Esophagus muscularis mucosa (tissue), 4 donors: ENCODE results near the gene BCR. TPM values are rescaled to one million over a fixed set of nuclear protein-coding genes. Genes with fewer than 3 reads are reported as not detected.
A peak's percentile ranks its signal among the peaks of the same experiment; 100 is the strongest.

Experiments
- DNase-seq: peaks from one replicate; pipeline ENCODE4 v3.0.0-alpha.2; 2017; ENCODE audit errors: extremely low spot score
- H3K27ac ChIP-seq, 4 donors: fragments of 200-600 bp; sonication (generic); replicated peaks in 1 of 4; 1 replicate in 3 of 4; 2 replicates in 1 of 4; pipeline ENCODE4 v1.5.1; 2016 to 2019; ENCODE audit warnings: mild to moderate bottlenecking in 1 of 4
- H3K27me3 ChIP-seq, 4 donors: fragments of 200-600 bp; sonication (generic); one replicate each; pipeline versions ENCODE4 v1.5.1 to v1.6.0; 2016 to 2019
- H3K36me3 ChIP-seq, 4 donors: fragments of 200-600 bp; sonication (generic); one replicate each; pipeline ENCODE4 v1.5.1; 2016 to 2019
- H3K4me1 ChIP-seq, 4 donors: fragments of 200-600 bp; sonication (generic); one replicate each; pipeline ENCODE4 v1.5.1; 2016 to 2019
- H3K4me3 ChIP-seq, 4 donors: fragments of 200-600 bp; sonication (generic); 1 replicate in 2 of 4; 2 replicates in 2 of 4; pipeline ENCODE4 v1.5.1; 2016 to 2019; ENCODE audit warnings: mild to moderate bottlenecking in 4 of 4, moderate library complexity in 1 of 4
- H3K9me3 ChIP-seq, 4 donors: fragments of 200-600 bp; sonication (generic); 1 replicate in 3 of 4; 2 replicates in 1 of 4; pipeline ENCODE4 v1.5.1; 2016 to 2019
- EP300 ChIP-seq: sonication (generic); formaldehyde crosslinking; IDR thresholded peaks from one replicate; pipeline ENCODE4 v1.6.1; 2017; ENCODE audit warnings: antibody characterized with exemption
- POLR2A ChIP-seq: fragments of 450-650 bp; IDR thresholded peaks from one replicate; pipeline ENCODE4 v1.6.1; 2017; ENCODE audit warnings: antibody characterized with exemption, moderate library complexity, mild to moderate bottlenecking, low read depth
- POLR2AphosphoS5 ChIP-seq, 2 donors: sonication (generic); formaldehyde crosslinking; IDR thresholded peaks; one replicate each; pipeline ENCODE4 v1.6.1; 2017; ENCODE audit warnings: antibody characterized with exemption in 2 of 2
- WGBS: methylation state at CpG from one replicate; pipeline ENCODE4 v1.1.5; 2018; 5-methylcytosine and 5-hydroxymethylcytosine counted together
- intact Hi-C: fragments of 100-400 bp; cut with DNase I; formaldehyde crosslinking; loops from one replicate; pipeline ENCODE4 v1.15.1; 2023
- total RNA-seq, 4 donors: library from RNA; depleted of rRNA; stranded (reverse); fragments of >200 nt; gene quantifications; one replicate each; pipeline versions ENCODE4 v1.1.0 to v1.2.1, GENCODE V29; 2016
- TF ChIP-seq, protein P1 (sequence below), 3 experiments: fragments of 200-600 bp in 2 of 3; fragments of 450-650 bp in 1 of 3; sonication (generic) in 2 of 3; IDR thresholded peaks; one replicate each; pipeline ENCODE4 v1.5.1; 2017 to 2019; ENCODE audit warnings: antibody characterized with exemption in 3 of 3, mild to moderate bottlenecking in 2 of 3, moderate library complexity in 1 of 3

BCR gene
- total RNA-seq, 4 donors from 2014 or later = 35.7 to 58.5 (median 48.0) TPM

DNA sequence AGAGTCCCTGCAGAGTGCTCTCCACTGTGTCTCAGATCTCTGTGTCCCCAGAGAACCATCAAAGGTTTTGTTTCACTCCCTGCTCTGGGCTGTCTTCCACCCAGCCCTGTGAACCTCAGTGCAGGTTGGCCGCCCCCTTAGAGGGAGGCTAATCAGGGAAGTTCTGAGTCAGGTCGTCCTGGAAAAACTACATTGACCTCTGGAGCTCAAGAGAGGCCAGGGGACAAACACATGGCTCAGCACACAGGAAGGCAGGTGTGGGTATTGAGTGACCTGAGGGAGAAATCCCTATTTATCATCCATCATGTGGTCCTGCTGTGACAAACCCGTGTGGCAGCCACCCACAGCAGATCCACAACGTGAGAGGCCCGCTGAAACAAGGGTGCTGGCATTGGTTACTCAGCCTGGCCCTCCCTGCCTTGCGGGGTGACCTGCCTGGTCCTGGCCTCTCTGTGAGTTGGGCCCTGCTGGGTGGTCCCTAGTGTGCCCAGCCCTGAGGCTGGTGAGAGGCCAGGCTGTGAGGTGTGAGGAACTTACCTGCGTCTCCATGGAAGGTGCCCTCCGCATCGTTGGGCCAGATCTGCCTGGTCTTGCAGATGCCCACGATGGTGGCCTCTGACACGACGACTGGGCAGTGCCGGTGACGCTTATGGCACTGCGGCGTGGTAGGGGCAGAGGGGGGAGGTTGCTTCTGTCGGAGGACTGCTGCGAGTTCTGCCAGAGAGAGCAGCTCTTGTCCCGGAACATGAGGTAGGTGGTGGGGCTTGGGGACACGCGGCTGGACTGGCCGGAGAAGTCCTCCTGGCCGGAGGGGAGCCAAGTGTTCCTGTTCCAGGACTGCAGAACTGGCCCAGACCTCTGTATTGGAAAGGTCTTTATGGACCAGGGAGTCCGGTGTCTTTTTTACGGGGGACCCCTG lies 669 bp upstream of the BCR start:
- no peak for DNase-seq
- intact Hi-C loops = loop anchor here (5.0 kb wide), 1 partner anchor 208 kb away; no protein-coding TSS in a partner anchor
- H3K4me1 ChIP-seq = peaks cover 42 to 60% (median 58%) of the 10 kb centered on the region in 4 donors

GRCh38 chr22:23180893-23181720 lies 798 bp downstream of the BCR start:
- Histone ChIP-seq H3K9me3 (peaks cover 0 to 6% (median 3%) of the 10 kb centered on the region in 4 donors), H3K36me3 (no peaks in the 10 kb centered on the region), H3K4me3 (peak overlapping the region; percentile 68 to 90 (median 69)), H3K27me3 (no peaks in the 10 kb centered on the region), H3K4me1 (peaks cover 42 to 69% (median 67%) of the 10 kb centered on the region in 4 donors), H3K27ac (peak overlapping the region; percentile 76 to 89 (median 86))
- 30% methylated on average over 40 of the region's 112 CpGs for WGBS
- no peak for TF ChIP-seq POLR2A
- TF ChIP-seq POLR2AphosphoS5 (IDR thresholded peaks at IDR 0.05) = no peak
- TF ChIP-seq EP300 = no peak
- TF ChIP-seq, protein P1, sequence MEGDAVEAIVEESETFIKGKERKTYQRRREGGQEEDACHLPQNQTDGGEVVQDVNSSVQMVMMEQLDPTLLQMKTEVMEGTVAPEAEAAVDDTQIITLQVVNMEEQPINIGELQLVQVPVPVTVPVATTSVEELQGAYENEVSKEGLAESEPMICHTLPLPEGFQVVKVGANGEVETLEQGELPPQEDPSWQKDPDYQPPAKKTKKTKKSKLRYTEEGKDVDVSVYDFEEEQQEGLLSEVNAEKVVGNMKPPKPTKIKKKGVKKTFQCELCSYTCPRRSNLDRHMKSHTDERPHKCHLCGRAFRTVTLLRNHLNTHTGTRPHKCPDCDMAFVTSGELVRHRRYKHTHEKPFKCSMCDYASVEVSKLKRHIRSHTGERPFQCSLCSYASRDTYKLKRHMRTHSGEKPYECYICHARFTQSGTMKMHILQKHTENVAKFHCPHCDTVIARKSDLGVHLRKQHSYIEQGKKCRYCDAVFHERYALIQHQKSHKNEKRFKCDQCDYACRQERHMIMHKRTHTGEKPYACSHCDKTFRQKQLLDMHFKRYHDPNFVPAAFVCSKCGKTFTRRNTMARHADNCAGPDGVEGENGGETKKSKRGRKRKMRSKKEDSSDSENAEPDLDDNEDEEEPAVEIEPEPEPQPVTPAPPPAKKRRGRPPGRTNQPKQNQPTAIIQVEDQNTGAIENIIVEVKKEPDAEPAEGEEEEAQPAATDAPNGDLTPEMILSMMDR (IDR thresholded peaks at IDR 0.05) = no peak
- DNase-seq = no peak
- intact Hi-C loops = no loop called here

More for the DNA sequence above, 669 bp upstream of the BCR start:
- 29% methylated on average over 20 of the region's 25 CpGs for WGBS
- Histone ChIP-seq H3K4me3 (peak overlapping the region; percentile 68 to 90 (median 69)), H3K9me3 (peaks cover 0 to 9% (median 4%) of the 10 kb centered on the region in 4 donors), H3K36me3 (no peaks in the 10 kb centered on the region), H3K27me3 (no peaks in the 10 kb centered on the region), H3K27ac (peak overlapping the region; percentile 85 to 89 (median 87))
- TF ChIP-seq POLR2A = no peak
- TF ChIP-seq, protein P1 (IDR thresholded peaks at IDR 0.05) = peak in 1 of 3 experiments; percentile 14
- peak; percentile 19 to 20 for TF ChIP-seq POLR2AphosphoS5 (IDR thresholded peaks at IDR 0.05)

GRCh38 chr22:23181721-23182308 lies 1.5 kb downstream of the BCR start:
- intact Hi-C loops = no loop called here

More at GRCh38 chr22:23181721-23182308, 1.5 kb downstream of the BCR start:
- no peaks in the 10 kb centered on the region for H3K9me3 ChIP-seq
- WGBS = 53% methylated on average over 31 of the region's 43 CpGs
- peak overlapping the region; percentile 76 to 89 (median 86) for H3K27ac ChIP-seq
- no peaks in the 10 kb centered on the region for H3K27me3 ChIP-seq
- TF ChIP-seq POLR2AphosphoS5 (IDR thresholded peaks at IDR 0.05) (no peak), EP300 (no peak), POLR2A (no peak)
- TF ChIP-seq, protein P1 (IDR thresholded peaks at IDR 0.05) = no peak
- DNase-seq = no peak
- H3K36me3 ChIP-seq = peaks cover 0 to 4% (median 0%) of the 10 kb centered on the region in 4 donors
- H3K4me3 ChIP-seq = peak overlapping the region; percentile 68 to 90 (median 69)
- peaks cover 42 to 72% (median 70%) of the 10 kb centered on the region in 4 donors for H3K4me1 ChIP-seq
